HG03045 (cell line): Measurements from ENCODE around the gene PDE10A.
A peak's percentile ranks its signal among the peaks of the same experiment; 100 is the strongest.
"Not testable (repeated sequence)": the region's sequence is repeated elsewhere in the genome, so short reads cannot be mapped to it uniquely, and the experiment has no call there.

Source experiments
- ATAC-seq: cut with Tn5 transposase; IDR thresholded peaks from one replicate; pipeline ENCODE4 v1.9.1; 2021; ENCODE audit warnings: mild to moderate bottlenecking, moderate library complexity; ENCODE audit not compliant: unreplicated experiment

PDE10A gene

DNA sequence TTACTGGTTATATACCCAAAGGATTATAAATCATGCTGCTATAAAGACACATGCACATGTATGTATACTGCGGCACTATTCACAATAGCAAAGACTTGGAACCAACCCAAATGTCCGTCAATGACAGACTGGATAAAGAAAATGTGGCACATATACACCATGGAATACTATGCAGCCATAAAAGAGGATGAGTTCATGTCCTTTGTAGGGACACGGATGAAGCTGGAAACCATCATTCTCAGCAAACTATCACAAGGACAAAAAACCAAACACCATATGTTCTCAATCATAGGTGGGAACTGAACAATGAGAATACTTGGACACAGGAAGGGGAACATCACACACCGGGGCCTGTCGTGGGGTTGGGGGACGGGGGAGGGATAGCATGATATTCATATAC is 104.9 kb downstream of the PDE10A start:
- not testable (repeated sequence) for ATAC-seq

GRCh38 chr6:165557674-165558073 is 105.4 kb downstream of the PDE10A start:
- ATAC-seq: no peak

DNA sequence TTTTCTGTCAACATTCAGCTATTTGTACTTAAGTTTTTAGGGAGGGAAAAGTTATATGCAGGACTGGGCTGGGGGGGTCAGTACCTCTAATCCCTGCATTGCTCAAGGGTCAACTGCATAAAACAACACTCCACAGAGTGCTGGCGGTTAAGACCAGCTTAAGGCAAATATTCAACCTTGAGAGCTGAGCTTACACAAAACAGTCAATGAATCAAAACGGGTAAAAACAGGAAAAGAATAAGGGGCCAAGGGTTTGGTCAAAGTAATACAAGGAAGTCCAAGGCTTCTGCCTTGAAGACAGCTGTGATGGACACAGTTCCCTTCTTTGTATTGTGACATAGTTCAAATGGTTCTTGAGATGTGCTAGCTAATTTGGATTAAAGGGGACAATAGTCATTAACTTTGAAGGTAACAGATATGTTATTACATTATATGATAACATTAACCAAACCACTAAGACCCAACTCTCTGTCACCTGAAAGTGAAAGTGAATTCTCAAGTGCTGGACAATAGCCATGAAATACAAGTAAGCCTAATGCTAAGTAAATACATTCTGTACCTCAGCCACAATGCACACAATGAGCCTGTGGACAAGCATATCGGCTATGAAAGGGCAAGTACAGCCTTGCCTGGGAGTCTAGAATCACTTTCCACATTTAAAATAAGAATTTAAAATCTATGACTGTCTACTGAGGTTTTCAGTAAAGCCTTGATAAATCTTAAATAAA is 106.8 kb downstream of the PDE10A start:
- no peak for ATAC-seq

GRCh38 chr6:165554644-165555043 is 108.4 kb downstream of the PDE10A start:
- not testable (repeated sequence) for ATAC-seq

DNA sequence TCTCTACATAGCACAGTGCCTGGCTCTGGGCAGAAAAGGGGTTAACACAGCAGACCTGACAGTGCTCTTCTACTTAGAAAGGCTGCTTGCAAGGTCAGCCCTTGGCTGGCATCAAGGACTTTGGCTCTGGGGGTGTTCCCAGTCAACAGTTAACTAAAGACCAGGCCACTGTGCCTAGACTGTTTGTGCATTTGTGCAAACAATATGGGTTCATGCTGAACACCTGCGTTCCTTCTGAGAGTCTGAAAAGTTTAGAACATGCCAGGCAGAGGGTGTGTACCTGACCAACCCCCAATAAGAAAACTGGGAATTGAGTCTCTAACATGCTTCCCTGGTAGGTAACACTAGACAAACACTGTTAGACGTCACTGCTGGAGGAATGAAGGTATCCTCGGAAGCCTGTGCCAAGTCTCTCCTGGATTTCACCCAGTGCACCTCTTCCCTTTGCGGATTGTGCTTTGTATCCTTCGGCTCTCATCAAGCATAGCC is 110.7 kb downstream of the PDE10A start:
- ATAC-seq: no peak

DNA sequence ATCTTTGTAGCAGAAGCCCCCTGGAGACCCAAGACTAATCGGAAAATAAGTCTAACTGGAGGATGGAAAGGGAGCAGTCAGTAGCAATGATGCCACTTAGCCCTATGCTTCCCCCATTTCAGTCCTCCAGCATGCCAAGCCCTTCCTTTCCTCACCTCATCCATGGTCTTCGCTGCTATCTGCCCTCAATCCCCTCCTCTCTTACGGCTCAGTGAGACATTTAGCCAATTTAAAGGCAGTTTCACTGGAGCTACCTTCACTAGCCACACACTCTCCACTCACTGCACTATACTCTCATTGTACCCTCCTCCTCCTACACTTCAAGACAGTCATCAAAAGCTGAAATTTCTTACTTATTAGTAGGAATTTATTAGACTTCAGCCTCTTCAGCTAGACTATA is 111.2 kb downstream of the PDE10A start:
- ATAC-seq: no peak

GRCh38 chr6:165548450-165548849 is 114.6 kb downstream of the PDE10A start:
- ATAC-seq: no peak

GRCh38 chr6:165545806-165546205 is 117.2 kb downstream of the PDE10A start:
- no peak for ATAC-seq

DNA sequence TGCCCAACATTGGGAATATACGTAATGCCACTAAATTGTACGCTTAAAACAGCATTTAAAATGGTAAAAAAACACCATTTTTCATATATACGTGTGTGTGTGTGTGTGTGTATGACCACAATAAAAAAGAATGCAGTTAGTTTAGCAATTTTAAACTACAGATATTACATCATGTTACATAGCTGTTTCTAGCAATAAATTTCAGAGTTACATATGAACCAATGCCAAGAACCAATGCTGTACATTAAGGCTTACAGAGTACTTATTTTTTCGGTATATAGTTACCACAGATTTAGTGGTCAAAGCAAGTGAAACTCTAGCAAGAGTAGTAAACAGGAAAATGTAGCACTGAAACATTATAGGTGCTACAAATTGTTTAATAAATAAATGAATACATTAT is 119.3 kb downstream of the PDE10A start:
- ATAC-seq: no peak

GRCh38 chr6:165536911-165537310 is 126.1 kb downstream of the PDE10A start:
- no peak for ATAC-seq

DNA sequence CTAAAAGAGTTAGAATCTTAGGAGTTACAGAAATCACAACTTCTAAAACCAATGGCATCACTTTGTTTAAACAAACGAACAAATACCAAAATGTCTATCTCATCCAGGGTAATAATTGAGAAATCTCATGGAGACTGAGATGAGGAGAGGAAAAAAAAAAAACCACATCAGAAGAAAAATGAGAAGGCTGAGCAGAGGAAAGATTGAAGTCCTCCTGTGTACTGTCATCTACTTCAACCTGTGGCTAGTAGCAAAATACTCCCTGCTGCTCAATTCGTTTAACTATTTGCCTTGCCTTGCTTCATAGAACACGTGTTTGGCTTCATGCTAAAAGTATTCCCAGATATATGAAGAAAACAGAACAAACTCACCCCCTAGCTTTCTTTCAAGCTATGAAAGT is 143.7 kb downstream of the PDE10A start:
- ATAC-seq: no peak

- no peak for ATAC-seq
Measured at GRCh38 chr6:165515963-165516624, 146.9 kb downstream of the PDE10A start.

GRCh38 chr6:165514621-165515020 is 148.4 kb downstream of the PDE10A start:
- ATAC-seq: no peak

DNA sequence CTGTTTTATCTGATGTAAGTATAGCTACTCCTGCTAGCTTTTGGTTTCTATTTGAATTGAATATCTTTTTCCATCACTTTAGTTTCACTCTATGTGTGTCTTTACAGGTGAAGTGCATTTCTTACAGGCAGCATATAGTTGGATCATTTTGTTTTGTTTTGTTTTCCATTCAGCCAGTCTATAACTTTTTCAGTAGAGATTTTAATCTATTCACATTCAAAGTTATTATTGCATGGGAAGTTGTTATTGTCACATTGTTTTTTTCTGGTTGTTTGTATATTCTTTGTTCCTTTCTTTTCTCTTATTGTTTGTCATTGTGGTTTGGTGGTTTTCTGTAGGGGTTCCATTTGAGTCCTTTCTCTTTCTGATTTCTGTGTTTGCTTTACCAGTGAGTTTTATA is 151.2 kb downstream of the PDE10A start:
- ATAC-seq: peak; percentile 91

DNA sequence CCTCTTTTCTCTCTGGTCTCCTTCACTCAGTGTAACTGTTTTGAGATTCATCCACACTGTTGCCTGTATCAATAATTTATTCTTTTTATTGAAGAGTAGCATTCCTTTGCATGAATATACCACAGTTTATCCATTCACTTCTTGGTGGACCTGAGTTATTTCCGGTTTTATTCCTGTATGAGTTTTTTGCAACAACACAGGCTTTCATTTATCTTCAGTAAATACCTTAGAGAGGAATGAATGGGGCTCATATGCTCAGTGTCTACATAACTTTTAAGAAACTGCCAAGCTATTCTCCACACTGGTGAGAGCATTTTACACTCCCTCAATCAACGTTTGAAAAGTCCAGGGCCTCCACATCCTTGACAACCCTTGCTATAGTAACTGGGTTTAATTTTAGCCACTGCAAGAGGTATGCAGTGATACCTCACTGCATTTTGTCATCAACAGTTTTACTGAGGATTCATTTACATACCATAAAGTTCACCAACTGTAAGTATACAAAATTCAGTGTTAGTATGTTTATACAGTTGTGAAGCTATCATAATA is 154.6 kb downstream of the PDE10A start:
- no peak for ATAC-seq

GRCh38 chr6:165506657-165507056 is 156.4 kb downstream of the PDE10A start:
- ATAC-seq: no peak

GRCh38 chr6:165500214-165500907 is 162.7 kb downstream of the PDE10A start:
- not testable (repeated sequence) for ATAC-seq

DNA sequence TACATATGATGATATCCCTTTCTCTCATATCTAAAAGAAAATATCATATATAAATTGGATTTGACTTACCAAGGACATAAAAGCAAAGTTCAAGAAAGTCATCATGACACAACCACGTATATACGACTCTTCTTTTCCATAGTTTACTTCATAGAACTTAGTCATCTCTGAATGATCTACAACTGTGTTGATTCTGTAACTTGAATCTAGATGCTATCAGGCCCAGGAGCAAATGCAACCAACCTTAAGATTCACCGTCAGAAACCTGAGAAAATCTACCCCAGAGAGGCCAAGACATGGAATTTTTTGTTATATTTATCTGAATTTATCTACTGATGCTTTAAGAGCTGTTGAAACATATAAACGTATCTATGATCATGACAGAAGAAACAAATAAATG is 165.6 kb downstream of the PDE10A start:
- no peak for ATAC-seq

- ATAC-seq: no peak
Measured at GRCh38 chr6:165488624-165489295, 174.3 kb downstream of the PDE10A start.

DNA sequence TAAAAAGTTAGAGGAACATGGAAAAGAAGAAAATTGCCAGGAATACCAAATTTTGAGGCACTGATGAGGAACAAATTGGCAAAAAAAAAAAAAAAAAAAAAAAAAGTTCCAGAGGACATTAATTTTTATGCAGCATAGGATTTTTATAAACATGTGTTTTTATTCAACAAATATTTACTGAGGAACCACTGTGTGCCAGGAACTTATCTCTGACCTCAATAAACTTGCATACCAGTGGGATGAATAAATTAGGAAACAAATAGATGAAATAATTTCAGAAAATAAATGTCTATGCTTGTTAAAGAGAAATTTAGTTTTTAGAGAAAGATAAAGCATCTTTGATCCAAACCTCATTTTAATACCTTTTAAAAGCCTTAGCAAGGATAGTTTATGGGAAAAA is 175.1 kb downstream of the PDE10A start:
- no peak for ATAC-seq

- no peak for ATAC-seq
Measured at GRCh38 chr6:165487347-165487746, 175.7 kb downstream of the PDE10A start.
